HepG2 (cell line): Measurements from ENCODE around the gene GRK5. TPM values are rescaled to one million over a fixed set of nuclear protein-coding genes. Genes with fewer than 3 reads are reported as not detected.

ENCODE experiments used
- HMGXB3 ChIP-seq: sonication (generic); formaldehyde crosslinking; IDR thresholded peaks from 2 replicates; pipeline ENCODE4 v1.4.0; 2020; ENCODE audit warnings: missing genetic modification reagents, borderline replicate concordance
- MAFF ChIP-seq: IDR thresholded peaks from 2 replicates; pipeline ENCODE4 v1.6.1; 2011; ENCODE audit warnings: low read depth, low read length, improper control_type of control experiment
- NR2C2 ChIP-seq: sonication (generic); formaldehyde crosslinking; IDR thresholded peaks from 2 replicates; pipeline ENCODE4 v1.4.0; 2020; ENCODE audit warnings: missing genetic modification reagents, mild to moderate bottlenecking, moderate library complexity, borderline replicate concordance
- PAX8 ChIP-seq: sonication (generic); formaldehyde crosslinking; IDR thresholded peaks from 2 replicates; pipeline ENCODE4 v1.8.0; 2022; ENCODE audit warnings: mild to moderate bottlenecking, missing genetic modification reagents, borderline replicate concordance
- SP2 ChIP-seq: sonication (generic); formaldehyde crosslinking; IDR thresholded peaks from 2 replicates; pipeline ENCODE4 v1.5.1; 2020; ENCODE audit warnings: mild to moderate bottlenecking, missing genetic modification reagents
- U2AF1 ChIP-seq: fragments of 200-400 bp; formaldehyde crosslinking; optimal IDR thresholded peaks from 2 replicates; pipeline ENCODE3; 2017; ENCODE audit warnings: mild to moderate bottlenecking, low read depth, low read length
- ZFX ChIP-seq: sonication (generic); formaldehyde crosslinking; IDR thresholded peaks from 2 replicates; pipeline ENCODE4 v1.4.0; 2020; ENCODE audit warnings: mild to moderate bottlenecking, low read depth, missing genetic modification reagents, moderate library complexity
- ZHX1 ChIP-seq: sonication (generic); formaldehyde crosslinking; IDR thresholded peaks from 2 replicates; pipeline ENCODE4 v1.8.1; 2022; ENCODE audit warnings: low read depth, mild to moderate bottlenecking, missing genetic modification reagents
- ZMAT5 ChIP-seq: sonication (generic); formaldehyde crosslinking; IDR thresholded peaks from 2 replicates; pipeline ENCODE4 v1.5.0; 2020; ENCODE audit warnings: mild to moderate bottlenecking, low read depth, missing genetic modification reagents, borderline replicate concordance
- ZMYM4 ChIP-seq: sonication (generic); formaldehyde crosslinking; IDR thresholded peaks from 2 replicates; pipeline ENCODE4 v1.8.1; 2023; ENCODE audit warnings: mild to moderate bottlenecking, missing genetic modification reagents
- ZNF549 ChIP-seq: sonication (generic); formaldehyde crosslinking; IDR thresholded peaks from 2 replicates; pipeline ENCODE4 v1.5.0; 2020; ENCODE audit warnings: missing genetic modification reagents
- ZNF687 ChIP-seq: sonication (generic); formaldehyde crosslinking; IDR thresholded peaks from 2 replicates; pipeline ENCODE4 v1.5.1; 2020; ENCODE audit warnings: mild to moderate bottlenecking, missing genetic modification reagents, moderate library complexity
- polyA plus RNA-seq, 8 experiments: library from polyadenylated mRNA; depleted of rRNA in 3 of 8; stranded (reverse) in 7 of 8; unstranded in 1 of 8; fragments of >200 nt; fragmentation: Illumina TruSeq in 4 of 8; extraction: Trizol in 4 of 8; gene quantifications; 2 replicates each; pipeline versions ENCODE4 v1.2.1 to v1.2.3, GENCODE V29; 2011 to 2016; ENCODE audit warnings: low read depth in 4 of 8, missing spikeins in 1 of 8, mixed read lengths in 1 of 8; ENCODE audit not compliant: insufficient read depth in 1 of 8
- total RNA-seq, 5 experiments: library from RNA; depleted of rRNA; stranded (reverse); fragments of >200 nt; fragmentation: Illumina TruSeq; extraction: Trizol; gene quantifications; 2 replicates each; pipeline ENCODE4 v1.2.3, GENCODE V29; 2016; ENCODE audit warnings: low read depth in 1 of 5

Gene GRK5
- total and polyA plus RNA-seq, 2 of the 13 experiments (the other 11 are each of a cell fraction or from before 2014, with no cell fraction given) = 10.4 to 12.6 TPM

- TF ChIP-seq U2AF1 (no peak), ZHX1 (no peak), PAX8 (no peak), HMGXB3 (CRISPR knock-in tag) (no peak), ZNF549 (no peak), ZFX (no peak), NR2C2 (no peak), SP2 (no peak), MAFF (no peak), ZNF687 (CRISPR knock-in tag) (peak; percentile 25; the same call in 1 of the 2 replicates), ZMYM4 (CRISPR knock-in tag) (no peak), ZMAT5 (no peak)
Measured at GRCh38 chr10:119496273-119496672, 288.9 kb downstream of the GRK5 start (continued).
